Trophoblast cell (in vitro differentiated cells and primary cell): ENCODE data around the gene ZFP62.

Experiments
- DNase-seq, 2 donors: peaks; one replicate each; pipeline ENCODE4 v3.0.0-alpha.2; 2016
- H2AFZ ChIP-seq: 2 replicates; pipeline ENCODE4 v1.6.1; 2013; ENCODE audit warnings: low read length, moderate library complexity, mild to moderate bottlenecking; ENCODE audit not compliant: insufficient read depth, poor library complexity
- H2AK5ac ChIP-seq: 2 replicates; pipeline ENCODE4 v1.6.1; 2013; ENCODE audit warnings: mild to moderate bottlenecking, low read length
- H2BK120ac ChIP-seq: 2 replicates; pipeline ENCODE4 v1.6.1; 2013; ENCODE audit warnings: low read length, mild to moderate bottlenecking, moderate library complexity; ENCODE audit not compliant: insufficient read depth, poor library complexity
- H2BK12ac ChIP-seq: 2 replicates; pipeline ENCODE4 v1.6.1; 2013; ENCODE audit warnings: mild to moderate bottlenecking, low read length, moderate library complexity
- H2BK5ac ChIP-seq: 2 replicates; pipeline ENCODE4 v1.6.1; 2013; ENCODE audit warnings: low read length, low read depth, moderate library complexity, mild to moderate bottlenecking; ENCODE audit not compliant: poor library complexity
- H3K14ac ChIP-seq: 2 replicates; pipeline ENCODE4 v1.6.1; 2013; ENCODE audit warnings: mild to moderate bottlenecking, low read length
- H3K18ac ChIP-seq: 2 replicates; pipeline ENCODE4 v1.6.1; 2013; ENCODE audit warnings: mild to moderate bottlenecking, low read length
- H3K23ac ChIP-seq: 2 replicates; pipeline ENCODE4 v1.6.1; 2013; ENCODE audit warnings: low read length
- H3K27ac ChIP-seq: 2 replicates; pipeline ENCODE4 v1.5.1; 2013; ENCODE audit warnings: low read depth, mild to moderate bottlenecking, inconsistent platforms, low read length, moderate library complexity
- H3K27me3 ChIP-seq: 2 replicates; pipeline ENCODE4 v1.6.1; 2013; ENCODE audit warnings: inconsistent platforms, mild to moderate bottlenecking, low read length, moderate library complexity; ENCODE audit not compliant: insufficient read depth
- H3K36me3 ChIP-seq, 2 experiments: 1 replicate in 1 of 2; 2 replicates in 1 of 2; pipeline ENCODE4 v1.6.1; 2013; ENCODE audit warnings: low read length in 2 of 2, mild to moderate bottlenecking in 2 of 2, moderate library complexity in 1 of 2; ENCODE audit not compliant: insufficient read depth in 2 of 2, control insufficient read depth in 1 of 2
- H3K4ac ChIP-seq: 2 replicates; pipeline ENCODE4 v1.6.1; 2013; ENCODE audit warnings: low read depth, mild to moderate bottlenecking, low read length, moderate library complexity
- H3K4me1 ChIP-seq, 2 experiments: 1 replicate in 1 of 2; 2 replicates in 1 of 2; pipeline ENCODE4 v1.6.1; 2013; ENCODE audit warnings: low read length in 2 of 2, mild to moderate bottlenecking in 2 of 2, moderate library complexity in 1 of 2; ENCODE audit not compliant: insufficient read depth in 2 of 2, control insufficient read depth in 1 of 2
- H3K4me2 ChIP-seq: 2 replicates; pipeline ENCODE4 v1.6.1; 2013; ENCODE audit warnings: inconsistent platforms, mild to moderate bottlenecking, low read length, moderate library complexity
- H3K4me3 ChIP-seq: 2 replicates; pipeline ENCODE4 v1.5.1; 2013; ENCODE audit warnings: mild to moderate bottlenecking, low read depth, low read length, inconsistent platforms
- H3K79me1 ChIP-seq: one replicate; pipeline ENCODE4 v1.6.1; 2013; ENCODE audit warnings: low read length
- H3K79me2 ChIP-seq: 2 replicates; pipeline ENCODE4 v1.6.1; 2013; ENCODE audit warnings: low read length, mild to moderate bottlenecking; ENCODE audit not compliant: control insufficient read depth, insufficient read depth, poor library complexity
- H3K9ac ChIP-seq: 2 replicates; pipeline ENCODE4 v1.6.1; 2013; ENCODE audit warnings: mild to moderate bottlenecking, low read length
- H3K9me3 ChIP-seq: 2 replicates; pipeline ENCODE4 v1.6.1; 2013; ENCODE audit warnings: low read depth, mild to moderate bottlenecking, control low read depth, inconsistent platforms, low read length; ENCODE audit not compliant: insufficient read depth
- H4K12ac ChIP-seq: 2 replicates; pipeline ENCODE4 v1.6.1; 2013; ENCODE audit warnings: low read depth, mild to moderate bottlenecking, low read length, moderate library complexity
- H4K8ac ChIP-seq: 2 replicates; pipeline ENCODE4 v1.6.1; 2013; ENCODE audit warnings: low read depth, mild to moderate bottlenecking, low read length, moderate library complexity
- H4K91ac ChIP-seq: one replicate; pipeline ENCODE4 v1.6.1; 2013; ENCODE audit warnings: low read depth, mild to moderate bottlenecking, low read length, moderate library complexity
- WGBS: extraction: QIAGEN DNeasy Blood & Tissue Kit; methylation state at CpG from one replicate; pipeline ENCODE4 v1.1.7; 2013; ENCODE audit warnings: missing lambda C conversion rate; ENCODE audit not compliant: insufficient read length, insufficient coverage; ENCODE audit errors: extremely low coverage; 5-methylcytosine and 5-hydroxymethylcytosine counted together

Gene ZFP62

DNA sequence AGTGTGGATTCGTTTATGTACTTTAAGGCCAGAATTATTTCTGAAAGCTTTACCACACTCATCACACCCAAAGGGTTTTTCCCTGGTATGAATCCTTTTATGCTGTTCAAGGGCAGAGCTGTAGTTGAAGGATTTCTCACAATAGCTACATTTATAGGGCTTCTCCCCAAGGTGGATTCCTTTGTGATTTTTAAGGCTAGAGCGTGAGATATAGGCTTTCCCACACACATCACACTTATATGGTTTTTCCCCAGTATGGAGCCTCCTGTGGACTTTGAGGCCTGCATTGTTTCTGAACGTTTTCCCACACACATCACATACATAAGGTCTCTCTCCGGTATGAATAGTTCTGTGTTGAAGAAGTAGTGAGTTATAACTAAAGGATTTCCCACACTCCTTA, 11.2 kb downstream of the ZFP62 start:
- Histone ChIP-seq H2AK5ac (no peak overlapping the region), H2AFZ (no peak overlapping the region), H3K4me2 (no peak overlapping the region), H3K79me2 (no peaks in the 10 kb centered on the region), H3K9me3 (peaks cover 16% of the 10 kb centered on the region), H4K12ac (no peak overlapping the region), H3K4me1 (no peaks in the 10 kb centered on the region), H4K91ac (no peak overlapping the region), H3K18ac (no peak overlapping the region), H3K79me1 (no peaks in the 10 kb centered on the region), H3K27me3 (no peaks in the 10 kb centered on the region), H3K27ac (no peak overlapping the region), H2BK120ac (no peak overlapping the region), H2BK12ac (no peak overlapping the region), H3K23ac (no peak overlapping the region), H3K4ac (no peak overlapping the region), H3K9ac (no peak overlapping the region), H2BK5ac (no peak overlapping the region), H3K36me3 (peaks cover 13 to 37% of the 10 kb centered on the region in 2 experiments), H4K8ac (no peak overlapping the region), H3K14ac (no peak overlapping the region), H3K4me3 (no peak overlapping the region)
- WGBS, result no CpG with 5 or more reads among the region's 4 CpGs
- DNase-seq, result no peak

DNA sequence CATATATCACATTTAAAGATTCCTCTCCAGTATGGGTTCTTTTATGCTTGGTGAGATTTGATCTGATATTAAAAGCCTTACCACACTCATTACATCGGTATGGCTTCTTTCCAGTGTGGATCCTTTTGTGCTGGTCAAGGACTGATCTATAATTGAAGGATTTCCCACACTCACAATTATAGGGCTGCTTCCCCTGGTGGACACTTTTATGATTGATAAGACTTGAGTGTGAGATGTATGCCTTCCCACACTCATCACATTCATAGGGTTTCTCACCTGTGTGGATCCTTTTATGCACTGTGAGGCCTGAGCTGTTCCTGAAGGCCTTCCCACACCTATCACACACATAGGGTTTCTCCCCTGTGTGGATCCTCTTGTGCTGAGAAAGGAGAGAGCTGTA, 12.2 kb downstream of the ZFP62 start:
- H3K14ac ChIP-seq, result no peak overlapping the region
- H3K23ac ChIP-seq, result no peak overlapping the region
- no peak for DNase-seq
- peaks cover 13 to 37% of the 10 kb centered on the region in 2 experiments for H3K36me3 ChIP-seq
- H3K4ac ChIP-seq, result no peak overlapping the region
- no peak overlapping the region for H2BK5ac ChIP-seq
- no peak overlapping the region for H4K12ac ChIP-seq
- no peak overlapping the region for H2BK12ac ChIP-seq
- H2AFZ ChIP-seq, result no peak overlapping the region
- no peaks in the 10 kb centered on the region for H3K79me1 ChIP-seq
- H3K9me3 ChIP-seq, result peaks cover 16% of the 10 kb centered on the region
- no CpG with 5 or more reads among the region's 1 CpG for WGBS
- no peak overlapping the region for H3K27ac ChIP-seq
- no peaks in the 10 kb centered on the region for H3K4me1 ChIP-seq
- no peaks in the 10 kb centered on the region for H3K27me3 ChIP-seq
- no peak overlapping the region for H3K4me2 ChIP-seq
- no peak overlapping the region for H2AK5ac ChIP-seq
- H3K4me3 ChIP-seq, result no peak overlapping the region
- no peak overlapping the region for H4K91ac ChIP-seq
- H3K9ac ChIP-seq, result no peak overlapping the region
- no peaks in the 10 kb centered on the region for H3K79me2 ChIP-seq
- H3K18ac ChIP-seq, result no peak overlapping the region
- no peak overlapping the region for H4K8ac ChIP-seq
- no peak overlapping the region for H2BK120ac ChIP-seq

DNA sequence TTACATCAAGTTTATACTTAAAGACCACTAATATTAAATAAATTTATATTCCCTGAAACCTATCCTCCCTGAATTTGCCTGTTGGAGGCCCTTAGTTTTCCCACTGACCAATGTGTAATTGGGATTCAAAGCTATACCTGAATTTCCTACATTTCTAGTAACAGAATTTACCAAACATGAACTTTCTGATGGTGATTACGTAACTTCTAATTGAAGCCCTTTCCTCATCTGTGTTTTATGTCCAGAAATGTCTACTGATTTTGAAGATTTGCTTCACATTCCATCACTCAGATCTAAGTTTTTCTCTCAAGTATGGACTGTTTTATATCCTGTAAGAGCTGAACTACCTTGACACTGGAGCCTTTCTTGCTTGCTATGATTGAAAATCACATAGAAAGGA, 12.8 kb downstream of the ZFP62 start:
- DNase-seq, result no peak
- no CpG with 5 or more reads among the region's 1 CpG for WGBS
- Histone ChIP-seq H3K79me2 (no peaks in the 10 kb centered on the region), H3K27ac (no peak overlapping the region), H4K91ac (no peak overlapping the region), H3K4me3 (no peak overlapping the region), H3K4ac (no peak overlapping the region), H2AFZ (no peak overlapping the region), H2BK120ac (no peak overlapping the region), H3K14ac (no peak overlapping the region), H3K36me3 (peaks cover 13 to 37% of the 10 kb centered on the region in 2 experiments), H3K9me3 (peaks cover 16% of the 10 kb centered on the region), H3K23ac (no peak overlapping the region), H4K8ac (no peak overlapping the region), H3K9ac (no peak overlapping the region), H3K4me1 (no peaks in the 10 kb centered on the region), H3K79me1 (no peaks in the 10 kb centered on the region), H2AK5ac (no peak overlapping the region), H2BK12ac (no peak overlapping the region), H4K12ac (no peak overlapping the region), H2BK5ac (no peak overlapping the region), H3K4me2 (no peak overlapping the region), H3K18ac (no peak overlapping the region), H3K27me3 (no peaks in the 10 kb centered on the region)

DNA sequence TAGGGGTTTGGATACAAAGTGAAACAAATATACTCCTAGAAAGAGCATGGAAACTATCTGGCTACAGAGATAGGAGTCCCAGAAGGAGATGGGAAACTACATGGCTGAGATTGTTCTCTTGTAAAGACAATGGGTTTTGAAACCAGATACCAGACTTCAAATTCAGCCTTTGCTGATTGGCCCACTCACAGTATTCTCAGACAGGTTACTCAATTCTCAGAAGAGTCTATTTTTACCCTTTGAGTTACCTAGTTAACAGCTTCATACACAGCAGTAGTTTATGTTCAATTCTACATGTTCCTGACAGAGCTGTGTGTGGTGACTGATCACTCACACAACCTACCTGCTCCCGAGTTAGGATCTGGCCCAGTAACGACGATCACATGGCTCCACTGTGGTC, 14.1 kb downstream of the ZFP62 start:
- H2AK5ac ChIP-seq, result no peak overlapping the region
- H3K4me1 ChIP-seq, result no peaks in the 10 kb centered on the region
- H3K9ac ChIP-seq, result no peak overlapping the region
- H2AFZ ChIP-seq, result no peak overlapping the region
- no peak overlapping the region for H2BK12ac ChIP-seq
- H3K4me2 ChIP-seq, result no peak overlapping the region
- no peak for DNase-seq
- no peaks in the 10 kb centered on the region for H3K79me1 ChIP-seq
- peaks cover 13 to 35% of the 10 kb centered on the region in 2 experiments for H3K36me3 ChIP-seq
- no CpG with 5 or more reads among the region's 3 CpGs for whole genome bisulfite sequencing
- H3K79me2 ChIP-seq, result no peaks in the 10 kb centered on the region
- peaks cover 16% of the 10 kb centered on the region for H3K9me3 ChIP-seq
- no peak overlapping the region for H3K4ac ChIP-seq
- no peak overlapping the region for H4K12ac ChIP-seq
- no peak overlapping the region for H3K14ac ChIP-seq
- no peak overlapping the region for H3K4me3 ChIP-seq
- H3K27ac ChIP-seq, result no peak overlapping the region
- H3K18ac ChIP-seq, result no peak overlapping the region
- no peak overlapping the region for H2BK5ac ChIP-seq
- H3K23ac ChIP-seq, result no peak overlapping the region
- H2BK120ac ChIP-seq, result no peak overlapping the region
- H4K91ac ChIP-seq, result no peak overlapping the region
- H4K8ac ChIP-seq, result no peak overlapping the region
- H3K27me3 ChIP-seq, result no peaks in the 10 kb centered on the region
